ENCODE measurements around the gene NPAS3. TPM values are rescaled to one million over a fixed set of nuclear protein-coding genes. Genes with fewer than 3 reads are reported as not detected.

Gene NPAS3
- total RNA-seq, 1 experiment from 2014 or later = not detected

- H2AFZ ChIP-seq (ENCODE audit: low read depth, low read length, poor library complexity, severe bottlenecking) = no peak overlapping the region
- H3K36me3 ChIP-seq (ENCODE audit: control insufficient read depth in 1 of 2, insufficient read depth in 2 of 2, low read length in 2 of 2) = no peaks in the 10 kb centered on the region
- BruUV-seq (replicated peaks) = no TSS peak
- H3K27ac ChIP-seq (ENCODE audit: low read depth, low read length) = no peak overlapping the region
- DNase-seq (ENCODE audit: low read depth, low spot score) (no peak), ATAC-seq (no peak)
- H3K9me2 ChIP-seq (ENCODE audit: insufficient read depth) = no peaks in the 10 kb centered on the region
- H4K20me1 ChIP-seq (ENCODE audit: insufficient read depth) = no peaks in the 10 kb centered on the region
- H3K9ac ChIP-seq (ENCODE audit: low read length) = no peak overlapping the region
- ChIA-PET CTCF (no interaction called here), POLR2A (no interaction called here), RAD21 (ENCODE audit: low non-redundant PET in 1 of 2, low total read pairs in 2 of 2, uncharacterized antibody in 2 of 2, unreplicated experiment in 2 of 2) (no interaction called here)
- no peaks in the 10 kb centered on the region for H3K79me2 ChIP-seq (ENCODE audit: insufficient read depth, low read length)
- intact Hi-C loops (cut with micrococcal nuclease) = no loop called here
- H3K4me3 ChIP-seq (replicated peaks in 1 of 2; ENCODE audit: low read depth in 1 of 2, low read length in 2 of 2) = no peak overlapping the region
- H3K4me2 ChIP-seq (ENCODE audit: low read length) = no peak overlapping the region
- H3K4me1 ChIP-seq (ENCODE audit: control insufficient read depth in 1 of 2, insufficient read depth in 2 of 2, low read length in 2 of 2) = no peaks in the 10 kb centered on the region
- TF ChIP-seq EZH2 (IDR thresholded peaks at IDR 0.05) (no peak), REST (IDR thresholded peaks at IDR 0.05; ENCODE audit: low read depth) (no peak), CTCF (IDR thresholded peaks at IDR 0.05 in 2 of 3, conservative IDR thresholded peaks at IDR 0.05 in 1 of 3; ENCODE audit: borderline replicate concordance in 1 of 3, insufficient read depth in 1 of 3, low read depth in 2 of 3, low read length in 2 of 3) (no peak), FOSL1 (IDR thresholded peaks at IDR 0.05; ENCODE audit: low read depth) (no peak), YY1 (IDR thresholded peaks at IDR 0.05; ENCODE audit: extremely low read depth, insufficient replicate concordance, low read depth, low read length) (no peak), SP1 (IDR thresholded peaks at IDR 0.05; ENCODE audit: low read depth) (no peak), EGR1 (IDR thresholded peaks at IDR 0.05; ENCODE audit: low read depth) (no peak), CEBPB (IDR thresholded peaks at IDR 0.05; ENCODE audit: low read depth) (no peak), ZFX (IDR thresholded peaks at IDR 0.05) (no peak), ATF3 (IDR thresholded peaks at IDR 0.05) (no peak), SIN3A (IDR thresholded peaks at IDR 0.05; ENCODE audit: low read depth) (no peak), ZBTB33 (IDR thresholded peaks at IDR 0.05; ENCODE audit: extremely low read depth, insufficient replicate concordance, low read length) (no peak), TCF7L2 (IDR thresholded peaks at IDR 0.05; ENCODE audit: borderline replicate concordance, extremely low read depth, insufficient read depth, insufficient read length) (no peak)
- H3K9me3 ChIP-seq (ENCODE audit: control insufficient read depth in 1 of 2, insufficient read depth in 1 of 2, low read depth in 1 of 2, low read length in 2 of 2) = no peaks in the 10 kb centered on the region; a peak in 1 of 4 replicates
- H3K27me3 ChIP-seq (ENCODE audit: insufficient read depth, low read length) = no peaks in the 10 kb centered on the region
Observed at GRCh38 chr14:33331176-33331949, 392.7 kb downstream of the NPAS3 start.
